GM18870 (cell line): ENCODE data around the gene PSG5.
"Not testable (repeated sequence)": the region's sequence is repeated elsewhere in the genome, so short reads cannot be mapped to it uniquely, and the experiment has no call there.

Experiments used
- ATAC-seq: cut with Tn5 transposase; IDR thresholded peaks from one replicate; pipeline ENCODE4 v1.9.1; 2021; ENCODE audit warnings: moderate library complexity; ENCODE audit not compliant: unreplicated experiment

Gene PSG5

DNA sequence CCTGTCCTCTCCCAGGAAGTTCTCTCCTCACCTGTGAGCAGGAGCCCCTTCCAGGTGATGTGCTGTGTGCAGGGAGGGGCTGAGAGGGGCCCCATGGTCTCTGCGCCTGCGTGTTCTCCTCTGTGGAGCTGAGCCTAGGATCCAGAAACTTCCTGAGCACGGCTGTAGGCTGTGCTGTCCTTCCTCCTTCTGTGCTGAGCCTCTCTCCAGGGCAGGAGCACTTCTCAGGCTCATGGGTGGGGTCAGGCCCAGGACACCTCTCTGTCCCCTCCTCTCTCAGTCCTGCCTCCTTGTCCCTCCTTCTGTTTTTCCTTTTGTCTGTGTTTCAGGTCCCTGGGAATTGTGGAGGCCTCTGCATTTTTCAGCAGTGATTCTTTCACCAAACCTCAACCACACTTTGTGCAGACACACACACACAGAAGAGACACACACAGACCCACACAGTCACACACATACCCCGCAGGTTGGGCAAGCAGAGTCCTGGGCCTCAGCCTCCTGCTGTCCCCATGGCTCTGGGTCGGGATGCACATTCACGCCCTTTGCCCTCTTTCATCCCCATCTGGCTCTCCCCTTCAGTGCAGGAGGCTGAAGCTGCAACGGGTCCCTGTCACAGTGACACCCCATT, at the start of gene PSG5:
Gene PSG5, minus strand, starts transcription at position 226 of the 625 bp plus-strand sequence. Its CDS starts 131 bp downstream, at position 95.
- ATAC-seq, result not testable (repeated sequence)

- not testable (repeated sequence) for ATAC-seq
Observed at GRCh38 chr19:43235686-43236085, 49.4 kb upstream of the PSG5 start.

DNA sequence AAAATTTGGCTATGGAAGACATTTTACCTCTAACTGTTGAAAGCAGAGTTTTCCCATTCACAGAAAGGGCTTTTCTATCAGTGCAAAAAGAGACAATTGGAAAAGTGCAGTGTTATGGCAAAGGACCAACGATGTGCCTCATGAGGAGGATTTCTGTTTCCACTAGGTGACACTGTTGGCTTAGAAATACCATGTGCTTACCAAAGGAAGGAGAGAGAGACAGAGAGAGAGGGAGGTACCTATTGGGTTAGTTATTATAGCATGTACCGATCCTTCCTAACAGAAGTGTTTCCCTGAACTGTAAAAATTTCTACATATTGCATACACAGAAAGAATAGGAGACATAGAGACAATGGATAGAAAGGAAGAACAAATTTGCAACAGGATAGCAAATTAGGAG, 43.0 kb upstream of the PSG5 start:
- ATAC-seq, result no peak

GRCh38 chr19:43228730-43229129, 42.4 kb upstream of the PSG5 start:
- not testable (repeated sequence) for ATAC-seq

- ATAC-seq, result not testable (repeated sequence)
Observed at GRCh38 chr19:43226986-43227385, 40.6 kb upstream of the PSG5 start.

- ATAC-seq, result no peak
Observed at GRCh38 chr19:43224855-43225253, 38.5 kb upstream of the PSG5 start.

- ATAC-seq, result not testable (repeated sequence)
Observed at GRCh38 chr19:43224201-43224854, 38.0 kb upstream of the PSG5 start.

DNA sequence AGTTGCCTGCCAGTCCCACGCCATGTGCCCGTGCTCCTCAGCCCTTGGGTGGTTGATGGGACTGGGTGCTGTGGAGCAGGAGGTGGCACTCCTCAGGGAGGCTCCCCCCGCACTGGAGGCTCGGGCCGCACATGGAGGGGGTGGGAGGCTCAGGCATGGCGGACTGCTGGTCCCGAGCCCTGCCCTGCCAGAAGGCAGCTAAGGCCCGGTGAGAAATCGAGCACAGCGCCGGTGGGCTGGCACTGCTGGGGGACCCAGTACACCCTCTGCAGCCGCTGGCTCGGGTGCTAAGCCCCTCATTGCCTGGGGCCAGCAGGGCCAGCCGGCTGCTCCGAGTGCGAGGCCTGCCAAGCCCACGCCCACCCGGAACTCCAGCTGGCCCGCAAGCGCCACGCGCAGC, 35.6 kb upstream of the PSG5 start:
- not testable (repeated sequence) for ATAC-seq

GRCh38 chr19:43219136-43219535, 32.8 kb upstream of the PSG5 start:
- ATAC-seq, result not testable (repeated sequence)

- not testable (repeated sequence) for ATAC-seq
Observed at GRCh38 chr19:43215881-43216280, 29.5 kb upstream of the PSG5 start.

GRCh38 chr19:43207991-43208390, 21.7 kb upstream of the PSG5 start:
- no peak for ATAC-seq

DNA sequence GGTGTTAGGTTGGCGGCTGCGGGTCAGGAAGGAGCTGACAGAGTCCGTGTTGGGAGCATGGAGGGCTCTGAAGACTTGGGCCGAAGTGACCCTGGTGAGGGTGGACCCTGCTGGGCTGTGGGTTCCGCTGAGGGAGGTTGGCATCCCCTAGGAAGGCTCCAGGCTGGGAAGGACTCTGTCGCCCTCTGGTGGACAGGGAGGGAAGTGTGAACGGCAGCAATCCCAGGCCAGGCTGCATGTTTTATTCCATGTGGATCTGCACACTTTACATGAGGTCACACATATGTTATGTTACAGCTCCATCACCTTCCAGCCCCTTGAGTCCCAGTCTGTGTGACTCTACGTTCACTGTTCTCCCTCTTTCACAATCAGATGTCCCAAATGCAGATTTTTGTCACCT, 20.8 kb upstream of the PSG5 start:
- not testable (repeated sequence) for ATAC-seq

DNA sequence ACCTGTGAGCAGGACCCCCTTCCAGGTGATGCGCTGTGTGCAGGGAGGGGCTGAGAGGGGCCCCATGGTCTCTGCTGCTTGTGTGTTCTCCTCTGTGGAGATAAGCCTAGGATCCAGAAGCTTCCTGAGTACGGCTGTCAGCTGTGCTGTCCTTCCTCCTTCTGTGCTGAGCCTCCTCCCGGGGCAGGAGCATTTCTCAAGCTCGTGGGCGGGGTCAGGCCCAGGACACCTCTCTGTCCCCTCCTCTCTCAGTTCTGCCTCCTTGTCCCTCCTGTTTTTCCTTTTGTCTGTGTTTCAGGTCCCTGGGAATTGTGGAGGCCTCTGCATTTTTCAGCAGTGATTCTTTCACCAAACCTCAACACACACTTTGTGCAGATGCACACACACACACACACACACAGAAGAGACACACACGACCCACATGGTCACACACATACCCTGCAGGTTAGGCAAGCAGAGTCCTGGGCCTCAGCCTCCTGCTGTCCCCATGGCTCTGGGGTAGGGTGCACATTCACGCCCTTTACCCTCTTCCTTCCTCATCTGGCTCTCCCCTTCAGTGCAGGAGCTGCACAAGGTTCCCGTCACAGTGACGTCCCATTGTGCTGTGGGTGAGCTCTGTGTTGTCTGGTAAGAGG, 19.3 kb upstream of the PSG5 start, which contains the start of gene PSG4:
Gene PSG4, minus strand, starts transcription at position 168 of the 635 bp plus-strand sequence. Its CDS starts 102 bp downstream, at position 66.
- ATAC-seq, result not testable (repeated sequence)

GRCh38 chr19:43203611-43204010, 17.3 kb upstream of the PSG5 start:
- not testable (repeated sequence) for ATAC-seq

- ATAC-seq, result not testable (repeated sequence)
Observed at GRCh38 chr19:43201891-43202290, 15.6 kb upstream of the PSG5 start.

DNA sequence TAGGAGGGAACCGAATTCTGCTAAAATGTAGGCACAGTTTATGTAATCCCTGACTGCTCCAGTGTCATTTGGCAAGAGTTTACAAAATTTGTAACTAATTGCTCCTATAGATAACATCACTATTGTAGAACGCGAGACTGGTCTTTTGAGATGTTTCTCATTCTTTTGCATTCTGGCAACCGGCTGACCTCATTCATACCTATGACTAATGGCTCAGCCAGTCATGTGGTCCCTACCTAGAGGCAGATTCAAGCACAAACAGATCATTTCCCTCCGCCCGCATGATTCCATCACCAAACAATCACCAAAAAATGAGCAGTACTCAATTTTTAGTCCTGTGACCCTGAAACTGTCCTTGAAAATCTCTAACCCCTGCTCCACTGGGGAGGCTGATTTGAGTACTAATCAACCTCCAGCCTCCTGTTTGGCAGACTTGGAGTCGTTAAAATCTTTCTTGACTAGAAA, 15.0 kb upstream of the PSG5 start:
- ATAC-seq, result not testable (repeated sequence)

DNA sequence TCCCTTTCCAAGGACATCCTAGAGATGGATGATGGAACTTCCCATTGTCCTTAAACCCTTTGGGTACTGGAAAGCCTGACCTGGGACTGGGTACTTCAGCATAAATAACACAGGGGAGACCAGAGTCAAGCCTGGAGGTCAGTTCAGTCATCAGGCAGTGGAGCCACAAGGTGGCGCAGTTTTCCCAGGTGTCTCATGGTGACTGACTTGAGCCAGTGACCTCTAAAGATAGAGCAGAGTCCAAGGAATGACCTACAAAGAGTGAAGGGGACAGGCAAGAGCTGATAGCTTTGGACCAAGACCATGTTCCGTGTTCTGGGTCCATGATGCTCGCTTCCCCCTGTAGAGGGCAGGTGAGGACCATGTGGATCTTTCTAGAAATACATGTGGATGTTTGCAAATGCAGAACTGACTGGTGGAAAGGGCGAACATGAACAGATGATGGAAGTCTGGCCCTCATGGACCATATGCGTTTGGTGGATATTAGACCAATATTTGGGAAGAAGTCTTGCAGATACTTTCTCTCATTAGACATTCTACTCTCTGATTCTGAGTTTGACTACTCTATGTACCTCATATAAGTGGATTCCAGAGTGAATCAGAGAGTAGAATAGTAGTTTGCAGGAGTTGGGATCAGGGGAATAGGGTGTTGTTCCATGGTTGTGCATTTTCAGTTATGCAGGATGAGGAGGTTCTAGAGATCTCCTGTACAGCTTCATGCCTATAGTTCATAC, 12.5 kb upstream of the PSG5 start:
- ATAC-seq, result not testable (repeated sequence)

DNA sequence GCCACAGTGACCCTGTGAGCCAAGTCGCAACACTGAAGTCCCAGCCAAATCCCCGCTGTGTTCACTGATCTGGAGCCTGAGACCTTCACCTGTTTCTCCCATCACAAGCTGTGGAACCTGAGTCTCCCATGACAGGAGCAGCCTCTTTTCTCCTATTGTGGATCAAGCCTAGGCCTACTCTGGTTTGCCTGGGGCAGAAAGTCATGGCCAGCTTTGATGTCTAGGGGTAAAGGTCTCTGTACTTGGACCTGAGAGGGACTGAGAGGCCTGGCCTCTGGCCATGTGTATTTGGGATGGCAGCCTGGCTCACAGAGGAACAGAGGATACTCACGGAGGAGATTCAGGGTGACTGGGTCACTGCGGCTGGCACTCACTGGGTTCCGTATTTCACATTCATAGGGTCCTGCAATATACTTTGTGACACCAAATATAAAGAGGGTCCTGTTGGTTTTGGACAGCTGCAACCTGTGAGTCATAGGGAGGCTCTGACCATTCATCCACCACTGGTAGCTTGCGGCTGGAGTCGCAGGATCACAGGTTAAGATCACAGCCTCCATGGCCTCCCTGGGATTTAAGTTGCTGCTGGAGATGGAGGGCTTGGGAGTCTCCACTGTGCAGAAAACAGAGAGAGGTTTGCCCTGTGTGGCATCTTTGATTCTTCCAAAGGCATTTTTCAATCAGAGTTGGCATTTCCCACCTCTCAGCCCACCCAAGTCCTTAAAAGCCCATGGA, 11.5 kb upstream of the PSG5 start:
- not testable (repeated sequence) for ATAC-seq

- ATAC-seq, result not testable (repeated sequence)
Observed at GRCh38 chr19:43194397-43194796, 8.1 kb upstream of the PSG5 start.

DNA sequence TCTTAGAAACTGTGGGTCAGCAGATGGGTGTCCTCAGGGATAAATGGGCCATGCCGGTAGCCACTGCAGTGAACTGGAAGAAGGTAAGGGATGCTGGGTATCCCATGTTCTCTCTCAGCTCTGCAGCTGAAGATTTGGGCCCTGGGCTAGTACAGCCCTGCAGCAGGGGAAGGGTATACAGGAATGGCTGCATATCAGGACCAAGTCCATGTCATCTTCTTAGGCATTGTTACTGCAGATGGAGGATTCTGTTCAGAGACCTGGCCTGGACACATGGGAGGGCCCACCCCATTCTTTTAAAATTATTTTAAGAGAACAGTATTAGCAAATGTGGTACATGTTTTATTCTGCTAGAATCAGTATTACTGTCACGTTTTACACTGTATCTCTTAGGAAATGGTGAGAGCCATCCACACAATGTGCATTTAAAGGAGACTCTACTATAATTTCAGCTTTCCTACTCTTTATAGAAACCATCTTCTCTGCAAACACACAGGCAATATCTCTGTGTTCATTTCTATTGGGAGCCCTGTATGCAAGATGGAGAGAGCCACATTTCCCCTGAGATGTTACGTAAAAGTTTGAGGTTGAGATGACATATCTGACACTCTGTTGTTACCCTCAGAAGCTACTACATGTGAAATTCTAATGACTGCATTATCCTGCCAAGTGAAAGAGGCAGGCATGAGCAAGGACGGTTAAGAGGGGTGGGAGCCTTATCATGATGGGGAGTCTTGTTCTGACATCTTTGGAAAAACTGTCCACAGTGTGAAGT, 6.2 kb upstream of the PSG5 start:
- not testable (repeated sequence) for ATAC-seq
